Suprapubic skin (tissue), 4 donors: ENCODE data around the gene MSX2. TPM values are rescaled to one million over a fixed set of nuclear protein-coding genes. Genes with fewer than 3 reads are reported as not detected.
A peak's percentile ranks its signal among the peaks of the same experiment; 100 is the strongest.

Experiments
- DNase-seq, 2 donors: peaks; one replicate each; pipeline ENCODE4 v3.0.0-alpha.2; 2019; ENCODE audit warnings: low spot score in 2 of 2
- H3K27ac ChIP-seq: fragments of 200-600 bp; sonication (generic); one replicate; pipeline ENCODE4 v1.5.1; 2019
- H3K27me3 ChIP-seq: fragments of 200-600 bp; sonication (generic); one replicate; pipeline ENCODE4 v1.5.1; 2019
- H3K36me3 ChIP-seq: fragments of 200-600 bp; sonication (generic); one replicate; pipeline ENCODE4 v1.5.1; 2019
- H3K4me1 ChIP-seq: fragments of 200-600 bp; sonication (generic); one replicate; pipeline ENCODE4 v1.5.1; 2019
- H3K4me3 ChIP-seq: fragments of 200-600 bp; sonication (generic); one replicate; pipeline ENCODE4 v1.5.1; 2019; ENCODE audit warnings: mild to moderate bottlenecking
- H3K9me3 ChIP-seq: fragments of 200-600 bp; sonication (generic); one replicate; pipeline ENCODE4 v1.5.1; 2019
- EP300 ChIP-seq: sonication (generic); formaldehyde crosslinking; IDR thresholded peaks from one replicate; pipeline ENCODE4 v1.6.1; 2017; ENCODE audit warnings: antibody characterized with exemption
- POLR2A ChIP-seq, 2 donors: fragments of 450-650 bp; IDR thresholded peaks; one replicate each; pipeline ENCODE4 v1.6.1; 2017; ENCODE audit warnings: antibody characterized with exemption in 2 of 2, mild to moderate bottlenecking in 2 of 2, moderate library complexity in 2 of 2
- POLR2AphosphoS5 ChIP-seq, 3 donors: sonication (generic); formaldehyde crosslinking; IDR thresholded peaks; one replicate each; pipeline ENCODE4 v1.6.1; 2017; ENCODE audit warnings: antibody characterized with exemption in 3 of 3
- WGBS: methylation state at CpG from one replicate; pipeline ENCODE4 v1.1.5; 2018; 5-methylcytosine and 5-hydroxymethylcytosine counted together
- total RNA-seq, 4 donors: library from RNA; depleted of rRNA; stranded (reverse); fragments of >200 nt; gene quantifications; one replicate each; pipeline ENCODE4 v1.1.0, GENCODE V29; 2016
- TF ChIP-seq, protein P1 (sequence below), 2 donors: fragments of 200-600 bp in 1 of 2; fragments of 450-650 bp in 1 of 2; sonication (generic) in 1 of 2; IDR thresholded peaks; one replicate each; pipeline ENCODE4 v1.5.1; 2016 to 2019; ENCODE audit warnings: antibody characterized with exemption in 2 of 2, mild to moderate bottlenecking in 1 of 2, moderate library complexity in 1 of 2

MSX2 gene
- total RNA-seq, 4 donors from 2014 or later, result 3.5 to 23.1 (median 9.9) TPM

DNA sequence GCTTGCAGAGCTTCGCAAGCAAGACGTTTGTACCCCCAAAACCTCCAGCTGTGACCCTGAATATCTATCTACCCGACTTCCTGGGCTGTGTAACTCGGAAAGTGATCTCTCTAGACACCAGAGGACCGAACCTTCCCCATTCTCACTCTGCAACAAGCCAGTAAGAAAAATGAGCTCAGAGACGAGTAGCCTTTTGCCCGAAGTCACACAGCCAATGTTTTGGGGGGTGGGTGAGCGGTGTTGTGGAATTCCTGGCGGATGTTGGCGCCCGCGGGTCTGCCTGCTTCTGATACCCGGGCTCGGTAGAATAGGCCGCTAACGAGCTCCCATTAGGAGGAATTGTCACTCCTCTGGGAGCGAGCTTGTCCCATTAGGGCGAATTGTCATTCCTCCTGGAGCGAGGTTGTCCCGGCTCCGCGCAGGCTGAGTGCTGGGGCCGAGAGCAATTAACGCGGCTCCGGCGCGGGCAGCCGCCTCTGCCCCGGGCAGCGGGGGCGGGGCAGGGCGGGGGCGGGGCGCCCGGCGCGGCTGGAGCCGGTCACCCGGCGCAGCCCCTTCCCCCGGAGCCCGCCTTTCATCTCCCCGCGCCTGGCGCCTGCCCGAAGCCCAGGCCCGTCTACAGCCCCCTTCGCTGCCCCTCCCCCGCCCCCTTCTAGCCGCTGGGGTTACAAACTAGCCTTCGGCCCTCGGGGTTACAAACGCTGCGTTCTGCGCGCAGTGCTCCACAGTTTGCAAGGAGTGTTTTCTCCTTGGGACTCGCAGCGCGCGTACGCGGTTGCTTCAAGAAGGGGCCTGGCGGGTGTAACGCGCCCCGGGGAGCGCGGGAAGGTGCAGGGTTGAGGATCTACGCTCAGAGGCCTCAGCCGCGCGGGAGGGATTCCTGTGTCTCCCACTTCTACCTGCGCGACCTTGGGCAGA, 3.5 kb upstream of the MSX2 start:
- H3K36me3 ChIP-seq, result no peaks in the 10 kb centered on the region
- TF ChIP-seq, protein P1, sequence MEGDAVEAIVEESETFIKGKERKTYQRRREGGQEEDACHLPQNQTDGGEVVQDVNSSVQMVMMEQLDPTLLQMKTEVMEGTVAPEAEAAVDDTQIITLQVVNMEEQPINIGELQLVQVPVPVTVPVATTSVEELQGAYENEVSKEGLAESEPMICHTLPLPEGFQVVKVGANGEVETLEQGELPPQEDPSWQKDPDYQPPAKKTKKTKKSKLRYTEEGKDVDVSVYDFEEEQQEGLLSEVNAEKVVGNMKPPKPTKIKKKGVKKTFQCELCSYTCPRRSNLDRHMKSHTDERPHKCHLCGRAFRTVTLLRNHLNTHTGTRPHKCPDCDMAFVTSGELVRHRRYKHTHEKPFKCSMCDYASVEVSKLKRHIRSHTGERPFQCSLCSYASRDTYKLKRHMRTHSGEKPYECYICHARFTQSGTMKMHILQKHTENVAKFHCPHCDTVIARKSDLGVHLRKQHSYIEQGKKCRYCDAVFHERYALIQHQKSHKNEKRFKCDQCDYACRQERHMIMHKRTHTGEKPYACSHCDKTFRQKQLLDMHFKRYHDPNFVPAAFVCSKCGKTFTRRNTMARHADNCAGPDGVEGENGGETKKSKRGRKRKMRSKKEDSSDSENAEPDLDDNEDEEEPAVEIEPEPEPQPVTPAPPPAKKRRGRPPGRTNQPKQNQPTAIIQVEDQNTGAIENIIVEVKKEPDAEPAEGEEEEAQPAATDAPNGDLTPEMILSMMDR (IDR thresholded peaks at IDR 0.05), result no peak
- TF ChIP-seq POLR2AphosphoS5 (IDR thresholded peaks at IDR 0.05) (no peak), POLR2A (IDR thresholded peaks at IDR 0.05) (no peak), EP300 (no peak)
- no peak for DNase-seq
- H3K4me1 ChIP-seq, result peaks cover 38% of the 10 kb centered on the region
- no peak overlapping the region for H3K27ac ChIP-seq
- peak overlapping the region; percentile 35 for H3K4me3 ChIP-seq
- H3K27me3 ChIP-seq, result peaks cover 86% of the 10 kb centered on the region
- WGBS, result 8% methylated on average over 25 of the region's 75 CpGs
- no peaks in the 10 kb centered on the region for H3K9me3 ChIP-seq

DNA sequence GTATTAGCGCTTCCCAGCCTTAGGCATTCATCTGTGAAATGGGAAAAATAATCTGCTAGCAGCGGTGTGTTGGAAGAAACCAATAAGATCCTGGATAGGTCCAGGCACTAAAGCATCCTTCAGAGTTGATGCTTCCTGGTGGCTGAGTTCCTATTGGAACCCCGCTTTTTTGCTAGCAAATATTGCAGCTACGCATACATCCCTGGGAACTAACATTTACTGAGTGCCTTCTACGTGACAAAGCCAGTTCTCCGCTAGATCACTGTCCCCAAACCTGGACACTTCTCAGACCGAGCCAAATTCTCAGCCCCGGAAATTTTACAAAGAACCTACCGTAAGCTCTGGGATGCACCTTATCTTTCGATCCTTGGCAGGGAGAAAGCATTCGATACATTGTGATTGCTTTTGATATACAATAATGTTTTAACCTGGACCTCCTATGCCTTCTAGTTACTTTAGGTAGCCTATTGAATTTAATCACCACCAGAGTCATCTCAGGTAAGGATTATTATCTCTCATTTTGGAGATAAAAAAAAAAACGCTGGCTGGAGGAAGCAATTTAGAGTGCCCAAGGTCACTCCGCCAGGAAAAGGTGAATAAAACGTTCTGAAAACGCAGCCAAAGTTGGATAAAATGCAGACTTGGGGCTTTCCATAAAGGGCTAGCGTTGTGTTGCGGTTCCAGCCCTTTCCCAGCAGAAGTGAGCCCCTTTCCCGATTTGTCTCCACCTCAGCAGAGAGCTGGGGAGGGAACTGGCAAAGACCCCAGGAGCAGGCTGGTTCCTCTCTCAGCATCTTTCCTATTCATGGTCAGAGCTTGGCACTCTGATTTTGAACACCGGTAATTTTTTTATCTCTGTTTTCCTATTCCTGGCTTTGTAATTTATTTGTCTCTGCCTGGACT, 2.6 kb upstream of the MSX2 start:
- H3K4me1 ChIP-seq, result peaks cover 41% of the 10 kb centered on the region
- H3K27me3 ChIP-seq, result peaks cover 81% of the 10 kb centered on the region
- H3K9me3 ChIP-seq, result no peaks in the 10 kb centered on the region
- DNase-seq, result no peak
- H3K27ac ChIP-seq, result no peak overlapping the region
- H3K4me3 ChIP-seq, result peak overlapping the region; percentile 35
- TF ChIP-seq, protein P1 (IDR thresholded peaks at IDR 0.05), result no peak
- TF ChIP-seq POLR2AphosphoS5 (IDR thresholded peaks at IDR 0.05), result no peak
- TF ChIP-seq EP300, result no peak
- TF ChIP-seq POLR2A (IDR thresholded peaks at IDR 0.05), result no peak
- 30% methylated on average over 19 of the region's 19 CpGs for WGBS
- no peaks in the 10 kb centered on the region for H3K36me3 ChIP-seq

DNA sequence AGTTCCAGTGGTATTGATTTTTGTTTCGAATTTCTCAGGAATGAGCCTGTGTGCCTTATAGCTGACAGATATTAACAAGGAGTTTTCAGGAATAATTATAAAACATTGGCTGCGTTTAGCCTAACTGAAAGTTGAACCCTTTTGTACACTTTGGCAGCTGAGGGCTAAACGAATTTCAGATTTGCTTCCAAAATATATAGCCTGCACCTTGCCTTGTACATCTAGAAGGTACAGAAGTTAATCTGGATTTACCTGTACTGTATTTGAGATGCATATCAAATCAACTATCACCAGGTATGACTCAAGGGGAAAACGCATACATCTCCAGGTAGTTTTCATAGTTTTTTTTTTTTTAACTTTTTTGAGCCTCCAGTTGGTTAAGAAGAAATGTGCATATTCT, 1.9 kb upstream of the MSX2 start:
- H3K27ac ChIP-seq, result no peak overlapping the region
- DNase-seq, result no peak
- peaks cover 75% of the 10 kb centered on the region for H3K27me3 ChIP-seq
- H3K36me3 ChIP-seq, result no peaks in the 10 kb centered on the region
- H3K4me1 ChIP-seq, result peaks cover 41% of the 10 kb centered on the region
- TF ChIP-seq POLR2A (IDR thresholded peaks at IDR 0.05) (no peak), EP300 (no peak), POLR2AphosphoS5 (IDR thresholded peaks at IDR 0.05) (no peak)
- TF ChIP-seq, protein P1 (IDR thresholded peaks at IDR 0.05), result no peak
- H3K4me3 ChIP-seq, result no peak overlapping the region
- WGBS, result 39% methylated on average over 4 of the region's 4 CpGs
- no peaks in the 10 kb centered on the region for H3K9me3 ChIP-seq

DNA sequence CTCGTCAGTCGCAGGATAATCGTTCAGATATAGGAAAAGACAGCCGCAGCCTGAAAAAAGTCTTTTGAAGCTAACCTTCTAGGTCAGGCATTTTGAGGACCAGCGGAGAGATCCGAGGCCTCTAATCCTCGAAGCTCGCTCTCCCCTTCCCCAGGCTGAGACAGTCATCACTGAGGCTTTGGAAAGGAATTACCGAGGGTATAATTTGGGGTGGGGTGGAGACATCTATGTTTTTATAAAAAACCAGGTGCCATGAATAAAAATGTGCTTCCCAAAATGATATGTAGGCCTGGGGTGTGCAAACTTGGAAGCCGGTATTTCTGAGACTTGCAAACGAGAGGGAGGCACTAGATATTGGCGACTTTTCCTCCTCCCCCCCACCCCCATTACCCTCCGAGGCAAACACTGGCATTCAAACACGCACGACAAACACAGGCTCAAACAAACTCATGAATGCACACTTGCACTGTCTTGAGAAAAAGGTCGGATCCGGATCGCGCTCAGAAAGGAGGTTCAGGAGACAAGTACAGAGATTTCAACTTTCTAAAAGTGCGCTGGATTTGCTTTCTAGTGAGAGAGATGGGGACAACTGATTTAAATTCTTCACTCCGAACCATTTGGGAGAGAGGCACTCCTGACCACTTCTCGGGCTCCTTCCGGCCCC, 935 bp upstream of the MSX2 start:
- Histone ChIP-seq H3K9me3 (no peaks in the 10 kb centered on the region), H3K27ac (no peak overlapping the region), H3K4me3 (peak overlapping the region; percentile 85), H3K36me3 (no peaks in the 10 kb centered on the region), H3K4me1 (peaks cover 41% of the 10 kb centered on the region), H3K27me3 (peaks cover 67% of the 10 kb centered on the region)
- DNase-seq, result no peak
- no peak for TF ChIP-seq POLR2AphosphoS5 (IDR thresholded peaks at IDR 0.05)
- TF ChIP-seq EP300, result no peak
- no peak for TF ChIP-seq POLR2A (IDR thresholded peaks at IDR 0.05)
- TF ChIP-seq, protein P1 (IDR thresholded peaks at IDR 0.05), result no peak
- WGBS, result 30% methylated on average over 23 of the region's 23 CpGs
